Measurements from ENCODE around the gene RTL1. TPM values are rescaled to one million over a fixed set of nuclear protein-coding genes. Genes with fewer than 3 reads are reported as not detected.

The RTL1 gene
- total RNA-seq, 1 donor from 2014 or later = not detected

DNA sequence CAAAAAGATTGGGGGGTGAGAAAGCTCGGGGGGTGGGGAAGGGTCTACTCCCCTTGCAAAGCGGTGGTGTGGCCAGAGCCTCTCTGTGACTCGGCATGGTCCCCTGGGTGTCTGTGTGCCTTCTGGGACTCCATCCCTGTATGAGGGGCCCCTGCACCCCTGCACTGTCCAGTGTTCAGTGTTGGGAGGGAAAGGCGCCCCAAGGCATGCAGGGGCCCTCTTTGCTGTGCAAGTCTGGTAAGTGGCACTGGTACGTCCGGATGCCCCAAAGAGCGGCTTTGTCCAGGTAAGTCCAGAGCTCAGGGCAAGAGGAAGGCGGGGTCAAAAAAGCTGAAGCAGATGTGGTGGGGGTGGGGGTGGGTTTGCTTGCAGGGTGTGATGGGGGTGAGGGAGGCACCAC is 23.7 kb downstream of the RTL1 start:
- H3K36me3 ChIP-seq = no peaks in the 10 kb centered on the region
- H3K9me3 ChIP-seq = no peaks in the 10 kb centered on the region
- no peak overlapping the region for H3K27ac ChIP-seq
- ATAC-seq (no peak), DNase-seq (no peak)
- H3K4me3 ChIP-seq = no peak overlapping the region
- TF ChIP-seq, protein P1, sequence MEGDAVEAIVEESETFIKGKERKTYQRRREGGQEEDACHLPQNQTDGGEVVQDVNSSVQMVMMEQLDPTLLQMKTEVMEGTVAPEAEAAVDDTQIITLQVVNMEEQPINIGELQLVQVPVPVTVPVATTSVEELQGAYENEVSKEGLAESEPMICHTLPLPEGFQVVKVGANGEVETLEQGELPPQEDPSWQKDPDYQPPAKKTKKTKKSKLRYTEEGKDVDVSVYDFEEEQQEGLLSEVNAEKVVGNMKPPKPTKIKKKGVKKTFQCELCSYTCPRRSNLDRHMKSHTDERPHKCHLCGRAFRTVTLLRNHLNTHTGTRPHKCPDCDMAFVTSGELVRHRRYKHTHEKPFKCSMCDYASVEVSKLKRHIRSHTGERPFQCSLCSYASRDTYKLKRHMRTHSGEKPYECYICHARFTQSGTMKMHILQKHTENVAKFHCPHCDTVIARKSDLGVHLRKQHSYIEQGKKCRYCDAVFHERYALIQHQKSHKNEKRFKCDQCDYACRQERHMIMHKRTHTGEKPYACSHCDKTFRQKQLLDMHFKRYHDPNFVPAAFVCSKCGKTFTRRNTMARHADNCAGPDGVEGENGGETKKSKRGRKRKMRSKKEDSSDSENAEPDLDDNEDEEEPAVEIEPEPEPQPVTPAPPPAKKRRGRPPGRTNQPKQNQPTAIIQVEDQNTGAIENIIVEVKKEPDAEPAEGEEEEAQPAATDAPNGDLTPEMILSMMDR (IDR thresholded peaks at IDR 0.05) = no peak
- intact Hi-C loops (cut with DNase I) = no loop called here
- peaks cover 6% of the 10 kb centered on the region for H3K27me3 ChIP-seq
- H3K4me1 ChIP-seq = no peaks in the 10 kb centered on the region

DNA sequence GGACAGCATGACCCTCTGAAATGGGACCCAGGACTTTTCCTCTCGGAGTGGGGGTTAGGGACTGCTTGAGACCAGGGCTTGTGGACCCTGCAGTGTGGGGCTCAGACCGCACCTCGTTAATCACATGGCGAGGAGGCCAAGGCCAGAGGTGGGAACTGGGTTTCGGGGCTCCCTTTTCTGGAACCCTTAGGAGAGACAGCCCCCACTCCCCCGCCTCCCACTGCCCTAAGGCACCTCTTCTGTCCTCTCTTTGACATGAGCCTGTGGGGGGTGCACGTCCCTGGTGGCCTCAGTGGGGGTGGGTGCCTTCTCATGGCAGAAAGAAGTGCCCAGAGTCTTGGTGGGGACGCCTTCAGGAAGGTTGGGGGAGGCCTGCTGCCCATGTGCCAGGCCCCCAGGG is 24.3 kb downstream of the RTL1 start:
- DNase-seq (no peak), ATAC-seq (no peak)
- Histone ChIP-seq H3K27me3 (peaks cover 6% of the 10 kb centered on the region), H3K9me3 (no peaks in the 10 kb centered on the region), H3K27ac (no peak overlapping the region), H3K36me3 (no peaks in the 10 kb centered on the region), H3K4me3 (no peak overlapping the region), H3K4me1 (no peaks in the 10 kb centered on the region)
- TF ChIP-seq, protein P1 (IDR thresholded peaks at IDR 0.05) = no peak
- intact Hi-C loops (cut with DNase I) = no loop called here

DNA sequence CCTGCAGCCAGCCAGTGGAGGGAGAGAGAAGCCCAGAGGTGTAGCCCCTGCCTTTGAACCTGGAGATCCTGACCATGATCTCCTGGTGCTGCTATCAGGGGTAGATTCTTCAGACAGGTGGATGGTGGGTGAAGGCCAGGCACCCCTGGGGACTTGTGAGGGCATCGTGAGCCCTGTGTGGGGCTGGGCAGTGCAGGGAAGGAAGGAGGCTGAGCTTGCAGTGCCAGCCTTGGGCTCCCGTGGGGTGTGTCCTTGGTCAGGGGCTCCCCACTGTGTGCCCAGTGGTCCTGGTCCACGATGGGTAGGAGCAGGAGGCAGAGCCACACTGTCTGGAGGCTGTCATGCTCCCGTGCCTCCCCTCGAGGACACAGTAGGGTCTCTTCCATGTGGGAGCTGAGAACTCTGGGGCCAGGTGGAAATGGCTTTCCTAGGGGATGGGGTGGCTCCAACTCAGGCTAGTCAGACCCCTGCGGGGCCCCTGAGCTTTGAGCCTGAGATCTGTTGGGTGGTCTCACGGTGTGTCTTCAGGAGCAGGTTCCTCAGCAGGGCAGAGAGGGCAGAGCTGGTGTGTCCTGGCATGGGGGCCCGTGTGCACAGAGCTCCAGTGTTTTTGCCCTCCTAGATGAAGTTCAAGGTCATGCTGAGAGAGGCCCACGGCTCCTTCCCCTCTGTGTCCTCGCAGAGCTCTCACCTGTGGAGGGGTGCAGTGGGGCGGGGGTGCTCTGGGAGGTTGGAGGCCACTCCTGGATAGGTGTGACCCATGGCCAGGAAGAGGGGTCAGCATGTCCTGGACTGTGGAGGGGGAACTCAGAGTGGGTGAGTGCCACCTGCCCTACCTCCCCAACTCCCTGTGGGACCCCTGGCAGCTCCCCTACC is 25.0 kb downstream of the RTL1 start:
- Histone ChIP-seq H3K4me3 (no peak overlapping the region), H3K36me3 (no peaks in the 10 kb centered on the region), H3K27me3 (peaks cover 6% of the 10 kb centered on the region), H3K4me1 (no peaks in the 10 kb centered on the region), H3K9me3 (no peaks in the 10 kb centered on the region), H3K27ac (no peak overlapping the region)
- TF ChIP-seq, protein P1 (IDR thresholded peaks at IDR 0.05) = no peak
- DNase-seq = peak; percentile 39
- intact Hi-C loops (cut with DNase I) = no loop called here
- ATAC-seq = no peak

DNA sequence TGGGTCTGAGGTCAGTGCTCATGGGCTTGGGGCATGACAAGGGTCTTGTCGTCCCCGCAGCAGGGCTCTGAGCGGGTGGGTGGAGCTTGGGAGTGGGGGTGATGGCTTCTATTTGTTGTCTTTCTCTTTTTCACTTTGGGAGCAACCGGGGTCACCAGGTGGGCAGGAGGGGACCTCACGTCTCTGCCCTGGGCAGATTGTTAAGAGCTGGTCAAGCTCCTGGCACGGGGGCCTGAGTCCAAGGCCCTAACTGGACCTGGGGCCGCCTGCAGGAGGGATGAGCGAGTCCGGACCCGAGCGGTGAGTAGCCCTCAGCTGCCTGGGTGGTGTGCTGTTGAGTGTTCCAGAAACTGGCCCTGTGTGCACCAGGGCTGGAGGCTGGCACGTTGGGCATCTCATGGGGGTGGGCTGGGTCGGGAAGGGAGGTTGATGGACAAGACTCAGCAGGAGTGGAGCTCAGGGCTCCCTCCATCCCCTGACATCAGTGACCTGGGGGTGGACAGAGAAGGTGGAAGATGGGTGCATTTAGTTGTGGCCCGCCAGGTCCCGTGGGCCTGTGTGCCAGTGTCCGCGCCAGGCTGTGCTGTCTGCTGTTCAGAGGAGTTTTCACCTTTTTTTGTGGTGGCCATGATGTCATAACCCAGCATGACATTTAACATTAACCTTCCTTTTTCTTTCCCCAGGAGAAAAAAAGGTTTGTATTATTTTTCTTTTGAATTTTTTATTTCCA is 27.5 kb downstream of the RTL1 start:
- ATAC-seq (no peak), DNase-seq (peak; percentile 46)
- H3K9me3 ChIP-seq = no peaks in the 10 kb centered on the region
- no peaks in the 10 kb centered on the region for H3K36me3 ChIP-seq
- intact Hi-C loops (cut with DNase I) = no loop called here
- H3K27ac ChIP-seq = no peak overlapping the region
- H3K27me3 ChIP-seq = peaks cover 6% of the 10 kb centered on the region
- H3K4me1 ChIP-seq = no peaks in the 10 kb centered on the region
- H3K4me3 ChIP-seq = no peak overlapping the region
- TF ChIP-seq, protein P1 (IDR thresholded peaks at IDR 0.05) = no peak

DNA sequence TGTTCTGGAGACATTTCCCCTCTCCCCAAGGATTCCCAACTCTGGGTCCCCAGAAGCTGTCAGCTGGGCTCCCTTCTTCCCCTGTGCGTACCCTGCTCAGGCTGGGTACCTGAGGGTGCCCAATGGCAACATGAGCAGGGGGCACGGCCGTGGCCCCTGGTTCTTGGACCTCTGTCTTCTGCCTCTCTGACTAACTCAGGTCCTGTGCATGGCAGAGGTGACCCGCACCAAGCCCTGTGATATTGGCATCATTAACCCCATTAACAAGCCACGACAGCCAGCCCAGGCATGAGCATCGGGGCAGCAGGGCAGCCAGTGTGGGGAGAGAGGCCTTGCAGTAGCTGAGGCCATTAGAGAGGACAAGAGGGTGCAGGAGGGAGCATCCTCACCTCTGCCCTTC is 28.4 kb downstream of the RTL1 start:
- intact Hi-C loops (cut with DNase I) = no loop called here
- peaks cover 6% of the 10 kb centered on the region for H3K27me3 ChIP-seq
- no peaks in the 10 kb centered on the region for H3K9me3 ChIP-seq
- no peak overlapping the region for H3K4me3 ChIP-seq
- TF ChIP-seq, protein P1 (IDR thresholded peaks at IDR 0.05) = no peak
- DNase-seq (peak; percentile 43), ATAC-seq (no peak)
- H3K27ac ChIP-seq = no peak overlapping the region
- H3K4me1 ChIP-seq = no peaks in the 10 kb centered on the region
- no peaks in the 10 kb centered on the region for H3K36me3 ChIP-seq
